Neural cell (in vitro differentiated cells): Measurements from ENCODE around the gene SLC25A4.

Experiments
- EP300 ChIP-seq: fragments of 450-650 bp; conservative IDR thresholded peaks from 2 replicates; pipeline ENCODE4 v1.6.1; 2014; ENCODE audit warnings: antibody characterized with exemption, mild to moderate bottlenecking, moderate library complexity; ENCODE audit not compliant: poor library complexity, severe bottlenecking
- EZH2 ChIP-seq: fragments of 200-600, 300-800 bp; shearing (Covaris generic), sonication (generic); IDR thresholded peaks from 2 replicates; pipeline ENCODE4 v1.6.1; 2014; ENCODE audit warnings: antibody characterized with exemption, low read length, borderline replicate concordance, mild to moderate bottlenecking; ENCODE audit not compliant: insufficient read depth, poor library complexity, severe bottlenecking
- POLR2AphosphoS5 ChIP-seq: IDR thresholded peaks from 2 replicates; pipeline ENCODE4 v1.6.1; 2012
- RAD21 ChIP-seq: fragments of 450-650 bp; conservative IDR thresholded peaks from 2 replicates; pipeline ENCODE4 v1.6.1; 2014; ENCODE audit warnings: antibody characterized with exemption, mild to moderate bottlenecking, moderate library complexity
- SMC3 ChIP-seq: fragments of 450-650 bp; conservative IDR thresholded peaks from 2 replicates; pipeline ENCODE4 v1.6.1; 2014; ENCODE audit warnings: antibody characterized with exemption, mild to moderate bottlenecking, moderate library complexity; ENCODE audit not compliant: poor library complexity
- TAF1 ChIP-seq: IDR thresholded peaks from 2 replicates; pipeline ENCODE4 v1.6.1; 2012; ENCODE audit warnings: low read depth
- TF ChIP-seq, protein P1 (sequence below): fragments of 450-650 bp; IDR thresholded peaks from 2 replicates; pipeline ENCODE4 v1.5.1; 2014; ENCODE audit warnings: antibody characterized with exemption, mild to moderate bottlenecking, moderate library complexity; ENCODE audit not compliant: poor library complexity, severe bottlenecking
- TF ChIP-seq, protein P2 (sequence below): IDR thresholded peaks from 2 replicates; pipeline ENCODE4 v1.6.1; 2012; ENCODE audit warnings: borderline replicate concordance

DNA sequence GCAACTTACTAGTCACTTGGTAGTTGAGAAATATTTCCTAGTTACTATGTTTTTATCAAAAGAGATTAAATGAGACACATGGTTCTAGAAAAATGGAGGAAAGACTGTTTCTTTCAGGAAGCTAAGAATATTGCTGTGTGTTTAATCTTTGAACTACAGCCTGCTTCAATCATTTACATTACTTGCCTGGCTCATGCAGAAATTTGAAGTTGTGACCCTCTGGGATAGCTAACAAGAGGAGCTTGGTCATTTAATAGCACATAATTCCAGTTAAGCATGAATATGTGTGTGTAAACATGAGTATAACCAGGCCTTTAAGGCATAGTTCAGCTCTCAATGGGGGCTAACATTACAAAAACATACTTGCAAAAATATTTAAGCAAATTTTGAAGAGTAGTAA lies 44.6 kb upstream of the SLC25A4 start:
- TF ChIP-seq, protein P1, sequence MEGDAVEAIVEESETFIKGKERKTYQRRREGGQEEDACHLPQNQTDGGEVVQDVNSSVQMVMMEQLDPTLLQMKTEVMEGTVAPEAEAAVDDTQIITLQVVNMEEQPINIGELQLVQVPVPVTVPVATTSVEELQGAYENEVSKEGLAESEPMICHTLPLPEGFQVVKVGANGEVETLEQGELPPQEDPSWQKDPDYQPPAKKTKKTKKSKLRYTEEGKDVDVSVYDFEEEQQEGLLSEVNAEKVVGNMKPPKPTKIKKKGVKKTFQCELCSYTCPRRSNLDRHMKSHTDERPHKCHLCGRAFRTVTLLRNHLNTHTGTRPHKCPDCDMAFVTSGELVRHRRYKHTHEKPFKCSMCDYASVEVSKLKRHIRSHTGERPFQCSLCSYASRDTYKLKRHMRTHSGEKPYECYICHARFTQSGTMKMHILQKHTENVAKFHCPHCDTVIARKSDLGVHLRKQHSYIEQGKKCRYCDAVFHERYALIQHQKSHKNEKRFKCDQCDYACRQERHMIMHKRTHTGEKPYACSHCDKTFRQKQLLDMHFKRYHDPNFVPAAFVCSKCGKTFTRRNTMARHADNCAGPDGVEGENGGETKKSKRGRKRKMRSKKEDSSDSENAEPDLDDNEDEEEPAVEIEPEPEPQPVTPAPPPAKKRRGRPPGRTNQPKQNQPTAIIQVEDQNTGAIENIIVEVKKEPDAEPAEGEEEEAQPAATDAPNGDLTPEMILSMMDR = no peak
- no peak for TF ChIP-seq POLR2AphosphoS5
- TF ChIP-seq RAD21 = no peak
- no peak for TF ChIP-seq TAF1
- TF ChIP-seq EP300 = no peak
- no peak for TF ChIP-seq EZH2
- TF ChIP-seq, protein P2, sequence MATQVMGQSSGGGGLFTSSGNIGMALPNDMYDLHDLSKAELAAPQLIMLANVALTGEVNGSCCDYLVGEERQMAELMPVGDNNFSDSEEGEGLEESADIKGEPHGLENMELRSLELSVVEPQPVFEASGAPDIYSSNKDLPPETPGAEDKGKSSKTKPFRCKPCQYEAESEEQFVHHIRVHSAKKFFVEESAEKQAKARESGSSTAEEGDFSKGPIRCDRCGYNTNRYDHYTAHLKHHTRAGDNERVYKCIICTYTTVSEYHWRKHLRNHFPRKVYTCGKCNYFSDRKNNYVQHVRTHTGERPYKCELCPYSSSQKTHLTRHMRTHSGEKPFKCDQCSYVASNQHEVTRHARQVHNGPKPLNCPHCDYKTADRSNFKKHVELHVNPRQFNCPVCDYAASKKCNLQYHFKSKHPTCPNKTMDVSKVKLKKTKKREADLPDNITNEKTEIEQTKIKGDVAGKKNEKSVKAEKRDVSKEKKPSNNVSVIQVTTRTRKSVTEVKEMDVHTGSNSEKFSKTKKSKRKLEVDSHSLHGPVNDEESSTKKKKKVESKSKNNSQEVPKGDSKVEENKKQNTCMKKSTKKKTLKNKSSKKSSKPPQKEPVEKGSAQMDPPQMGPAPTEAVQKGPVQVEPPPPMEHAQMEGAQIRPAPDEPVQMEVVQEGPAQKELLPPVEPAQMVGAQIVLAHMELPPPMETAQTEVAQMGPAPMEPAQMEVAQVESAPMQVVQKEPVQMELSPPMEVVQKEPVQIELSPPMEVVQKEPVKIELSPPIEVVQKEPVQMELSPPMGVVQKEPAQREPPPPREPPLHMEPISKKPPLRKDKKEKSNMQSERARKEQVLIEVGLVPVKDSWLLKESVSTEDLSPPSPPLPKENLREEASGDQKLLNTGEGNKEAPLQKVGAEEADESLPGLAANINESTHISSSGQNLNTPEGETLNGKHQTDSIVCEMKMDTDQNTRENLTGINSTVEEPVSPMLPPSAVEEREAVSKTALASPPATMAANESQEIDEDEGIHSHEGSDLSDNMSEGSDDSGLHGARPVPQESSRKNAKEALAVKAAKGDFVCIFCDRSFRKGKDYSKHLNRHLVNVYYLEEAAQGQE = no peak
- no peak for TF ChIP-seq SMC3
